Measurements from ENCODE around the gene LPCAT1.

DNA sequence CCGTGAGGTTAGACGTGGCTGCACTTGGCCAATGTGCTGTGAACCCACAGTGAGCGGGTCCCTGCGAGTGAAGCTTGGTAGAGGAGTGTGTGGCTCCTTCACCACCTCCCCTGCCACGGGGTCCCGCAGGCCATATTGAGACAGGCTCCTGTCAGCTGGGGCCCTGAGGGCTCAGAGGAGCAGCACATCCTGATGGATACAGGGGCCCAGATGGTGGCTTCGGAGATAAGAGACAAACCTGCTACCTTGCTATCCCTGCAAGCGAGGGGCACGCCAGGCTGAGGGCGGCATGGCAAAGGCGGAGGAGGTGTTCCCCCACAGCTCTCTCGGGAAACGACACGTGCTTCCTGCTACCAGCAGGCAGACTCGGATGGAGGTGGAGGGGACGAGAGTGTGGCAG is 111.6 kb downstream of the LPCAT1 start:
- TF ChIP-seq, protein P1, sequence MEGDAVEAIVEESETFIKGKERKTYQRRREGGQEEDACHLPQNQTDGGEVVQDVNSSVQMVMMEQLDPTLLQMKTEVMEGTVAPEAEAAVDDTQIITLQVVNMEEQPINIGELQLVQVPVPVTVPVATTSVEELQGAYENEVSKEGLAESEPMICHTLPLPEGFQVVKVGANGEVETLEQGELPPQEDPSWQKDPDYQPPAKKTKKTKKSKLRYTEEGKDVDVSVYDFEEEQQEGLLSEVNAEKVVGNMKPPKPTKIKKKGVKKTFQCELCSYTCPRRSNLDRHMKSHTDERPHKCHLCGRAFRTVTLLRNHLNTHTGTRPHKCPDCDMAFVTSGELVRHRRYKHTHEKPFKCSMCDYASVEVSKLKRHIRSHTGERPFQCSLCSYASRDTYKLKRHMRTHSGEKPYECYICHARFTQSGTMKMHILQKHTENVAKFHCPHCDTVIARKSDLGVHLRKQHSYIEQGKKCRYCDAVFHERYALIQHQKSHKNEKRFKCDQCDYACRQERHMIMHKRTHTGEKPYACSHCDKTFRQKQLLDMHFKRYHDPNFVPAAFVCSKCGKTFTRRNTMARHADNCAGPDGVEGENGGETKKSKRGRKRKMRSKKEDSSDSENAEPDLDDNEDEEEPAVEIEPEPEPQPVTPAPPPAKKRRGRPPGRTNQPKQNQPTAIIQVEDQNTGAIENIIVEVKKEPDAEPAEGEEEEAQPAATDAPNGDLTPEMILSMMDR (conservative IDR thresholded peaks at IDR 0.05; ENCODE audit: low read length) = no peak
- no peak for TF ChIP-seq EZH2phosphoT487 (IDR thresholded peaks at IDR 0.05; ENCODE audit: borderline replicate concordance)

Data from Loucy (cell line).